ENCODE results near the gene KCNC1. TPM values are rescaled to one million over a fixed set of nuclear protein-coding genes. Genes with fewer than 3 reads are reported as not detected.

The KCNC1 gene
- total RNA-seq, 2 donors from 2014 or later: not detected

- H3K4me1 ChIP-seq (ENCODE audit: control insufficient read depth in 1 of 2, low read depth in 2 of 2): no peaks in the 10 kb centered on the region
- H3K27ac ChIP-seq: no peak overlapping the region
- H3K36me3 ChIP-seq: no peaks in the 10 kb centered on the region
- H3K27me3 ChIP-seq (replicated peaks; ENCODE audit: insufficient read depth): no peaks in the 10 kb centered on the region
- ATAC-seq (ENCODE audit: insufficient number of reproducible peaks, low FRiP score, low read depth): no peak
- H3K4me3 ChIP-seq: no peak overlapping the region
- no peak for TF ChIP-seq CTCF (IDR thresholded peaks at IDR 0.05)
- no peak for DNase-seq (ENCODE audit: low spot score)
- no peaks in the 10 kb centered on the region for H3K9me3 ChIP-seq
Measured at GRCh38 chr11:17798253-17798652, 63.7 kb downstream of the KCNC1 start.

GRCh38 chr11:17798716-17799115 is 64.1 kb downstream of the KCNC1 start:
- ATAC-seq (ENCODE audit: insufficient number of reproducible peaks, low FRiP score, low read depth): no peak
- Histone ChIP-seq H3K36me3 (no peaks in the 10 kb centered on the region), H3K9me3 (no peaks in the 10 kb centered on the region), H3K4me1 (ENCODE audit: control insufficient read depth in 1 of 2, low read depth in 2 of 2) (no peaks in the 10 kb centered on the region), H3K27ac (no peak overlapping the region), H3K4me3 (no peak overlapping the region), H3K27me3 (replicated peaks; ENCODE audit: insufficient read depth) (no peaks in the 10 kb centered on the region)
- no peak for DNase-seq (ENCODE audit: low spot score)
- no peak for TF ChIP-seq CTCF (IDR thresholded peaks at IDR 0.05)

GRCh38 chr11:17799147-17799546 is 64.6 kb downstream of the KCNC1 start:
- DNase-seq (ENCODE audit: low spot score) (no peak), ATAC-seq (ENCODE audit: insufficient number of reproducible peaks, low FRiP score, low read depth) (no peak)
- Histone ChIP-seq H3K27ac (no peak overlapping the region), H3K36me3 (no peaks in the 10 kb centered on the region), H3K9me3 (no peaks in the 10 kb centered on the region), H3K4me1 (ENCODE audit: control insufficient read depth in 1 of 2, low read depth in 2 of 2) (no peaks in the 10 kb centered on the region), H3K27me3 (replicated peaks; ENCODE audit: insufficient read depth) (no peaks in the 10 kb centered on the region), H3K4me3 (no peak overlapping the region)
- TF ChIP-seq CTCF (IDR thresholded peaks at IDR 0.05): no peak

GRCh38 chr11:17801166-17801565 is 66.6 kb downstream of the KCNC1 start:
- Histone ChIP-seq H3K27me3 (replicated peaks; ENCODE audit: insufficient read depth) (no peaks in the 10 kb centered on the region), H3K36me3 (no peaks in the 10 kb centered on the region), H3K4me3 (no peak overlapping the region), H3K27ac (no peak overlapping the region), H3K4me1 (ENCODE audit: control insufficient read depth in 1 of 2, low read depth in 2 of 2) (no peaks in the 10 kb centered on the region), H3K9me3 (no peaks in the 10 kb centered on the region)
- DNase-seq (ENCODE audit: low spot score) (no peak), ATAC-seq (ENCODE audit: insufficient number of reproducible peaks, low FRiP score, low read depth) (no peak)
- TF ChIP-seq CTCF (IDR thresholded peaks at IDR 0.05): no peak

GRCh38 chr11:17802491-17802890 is 67.9 kb downstream of the KCNC1 start:
- DNase-seq (ENCODE audit: low spot score) (no peak), ATAC-seq (ENCODE audit: insufficient number of reproducible peaks, low FRiP score, low read depth) (no peak)
- Histone ChIP-seq H3K27ac (no peak overlapping the region), H3K36me3 (no peaks in the 10 kb centered on the region), H3K4me1 (ENCODE audit: control insufficient read depth in 1 of 2, low read depth in 2 of 2) (no peaks in the 10 kb centered on the region), H3K27me3 (replicated peaks; ENCODE audit: insufficient read depth) (no peaks in the 10 kb centered on the region), H3K4me3 (no peak overlapping the region), H3K9me3 (no peaks in the 10 kb centered on the region)
- TF ChIP-seq CTCF (IDR thresholded peaks at IDR 0.05): no peak

Measured in thoracic aorta (tissue), 2 donors.